GM19324 (cell line): ENCODE measurements around the gene CEACAM3.
A peak's percentile ranks its signal among the peaks of the same experiment; 100 is the strongest.

Experiments
- ATAC-seq: cut with Tn5 transposase; IDR thresholded peaks from one replicate; pipeline ENCODE4 v1.9.1; 2021; ENCODE audit warnings: mild to moderate bottlenecking, moderate library complexity; ENCODE audit not compliant: unreplicated experiment, low FRiP score

CEACAM3 gene

DNA sequence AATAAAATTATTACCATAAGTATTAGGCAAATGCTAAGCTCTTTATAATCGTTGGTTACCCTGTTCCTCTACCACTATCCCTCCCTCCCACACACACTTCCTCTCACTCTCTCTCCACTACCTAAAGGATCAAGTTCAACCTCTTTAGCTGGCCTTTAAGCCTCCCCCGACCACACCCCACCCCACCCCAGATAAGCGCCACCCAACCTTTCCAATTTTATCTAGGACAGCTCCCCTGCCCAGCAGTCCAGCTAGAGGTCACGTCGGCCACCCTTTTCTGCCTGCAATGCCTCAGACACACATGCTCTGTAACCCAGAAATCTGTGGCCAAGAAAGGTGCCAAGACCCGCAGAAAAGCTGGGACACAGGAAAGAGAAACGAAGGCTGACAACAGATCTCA is 47.0 kb downstream of the CEACAM3 start:
- ATAC-seq: no peak

- ATAC-seq: no peak
These were observed 48.2 kb downstream of the CEACAM3 start, which contains the start of gene LYPD4 for GRCh38 chr19:41844601-41845000. TSS of gene LYPD4 (minus strand) at chr19:41844683. CDS start at chr19:41839285, 5,398 bp downstream.

GRCh38 chr19:41845001-41845050 is 48.4 kb downstream of the CEACAM3 start, which contains the start of gene DMRTC2:
TSS of gene DMRTC2 (plus strand) at chr19:41845042. CDS start at chr19:41847429, 2,387 bp downstream.
- no peak for ATAC-seq

DNA sequence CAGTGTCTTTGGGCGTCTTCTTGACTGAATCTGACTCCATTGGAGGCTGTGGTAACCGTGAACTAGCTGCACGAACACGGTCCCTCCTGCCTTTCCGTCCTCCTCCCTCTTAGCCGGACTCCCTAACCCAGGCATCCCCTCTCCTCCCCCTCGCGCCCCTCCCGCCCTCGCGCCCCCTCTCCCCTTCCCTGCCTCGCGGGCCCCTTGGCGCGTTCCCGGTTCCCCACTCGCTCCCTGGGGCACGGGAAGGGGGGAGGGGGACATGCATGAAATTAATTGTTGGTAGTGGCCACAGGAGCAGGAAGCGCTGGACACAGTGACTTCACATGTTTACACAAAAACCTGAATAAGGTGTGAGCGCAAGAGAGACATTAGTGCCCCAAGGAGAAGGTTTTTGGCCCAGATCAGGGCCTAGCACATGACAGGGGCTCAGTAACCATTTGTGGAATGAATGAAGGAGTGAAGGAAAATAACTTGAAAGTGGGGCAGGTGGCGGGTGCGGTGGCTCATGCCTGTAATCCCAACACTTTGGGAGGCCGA is 48.7 kb downstream of the CEACAM3 start:
- no peak for ATAC-seq

DNA sequence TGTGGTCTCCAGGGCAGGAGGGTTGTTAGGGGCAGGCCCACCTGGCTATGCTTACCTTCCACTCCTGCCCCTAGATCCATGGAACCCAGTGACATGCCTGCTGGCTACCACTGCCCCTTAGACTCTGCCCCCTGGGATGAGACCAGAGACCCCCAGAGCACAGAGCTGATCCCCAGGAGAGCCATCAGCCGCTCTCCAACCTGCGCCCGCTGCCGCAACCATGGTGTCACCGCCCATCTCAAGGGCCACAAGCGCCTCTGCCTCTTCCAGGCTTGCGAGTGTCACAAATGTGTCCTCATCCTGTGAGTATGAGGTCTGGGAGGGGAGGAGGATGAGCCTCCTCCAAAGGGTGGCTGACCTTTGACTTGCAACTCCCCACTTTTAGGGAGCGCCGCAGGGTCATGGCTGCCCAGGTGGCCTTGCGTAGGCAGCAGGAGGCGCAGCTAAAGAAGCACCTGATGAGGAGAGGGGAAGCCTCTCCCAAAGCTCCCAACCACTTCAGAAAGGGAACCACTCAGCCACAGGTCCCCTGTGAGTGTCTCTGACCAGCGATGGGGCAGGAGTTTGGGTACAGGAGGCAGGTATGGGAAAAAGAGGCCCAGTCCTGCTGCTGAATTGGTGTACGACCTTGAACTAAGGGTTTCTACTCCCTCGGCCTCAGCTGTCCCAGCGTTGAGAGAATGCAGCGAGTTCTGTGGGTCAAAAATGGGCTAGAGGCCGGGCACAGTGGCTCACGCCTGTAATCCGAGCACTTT is 51.1 kb downstream of the CEACAM3 start:
- ATAC-seq: no peak

DNA sequence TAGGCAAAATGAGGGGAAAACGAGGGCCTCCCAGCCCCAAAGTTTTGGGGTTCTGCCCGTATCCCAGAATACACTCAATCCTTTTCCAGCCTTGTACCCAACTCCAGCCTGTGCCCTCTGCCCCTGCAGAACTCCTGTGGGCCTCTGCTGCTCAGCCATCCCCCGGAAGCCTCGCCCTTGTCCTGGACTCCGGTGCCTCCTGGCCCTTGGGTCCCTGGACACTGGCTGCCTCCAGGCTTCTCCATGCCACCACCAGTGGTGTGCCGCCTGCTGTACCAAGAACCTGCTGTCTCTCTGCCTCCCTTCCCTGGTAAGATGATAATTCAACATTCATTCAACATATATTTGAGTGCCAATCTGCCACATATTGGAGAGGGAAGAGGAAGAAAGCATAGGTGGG is 52.3 kb downstream of the CEACAM3 start:
- ATAC-seq: no peak

DNA sequence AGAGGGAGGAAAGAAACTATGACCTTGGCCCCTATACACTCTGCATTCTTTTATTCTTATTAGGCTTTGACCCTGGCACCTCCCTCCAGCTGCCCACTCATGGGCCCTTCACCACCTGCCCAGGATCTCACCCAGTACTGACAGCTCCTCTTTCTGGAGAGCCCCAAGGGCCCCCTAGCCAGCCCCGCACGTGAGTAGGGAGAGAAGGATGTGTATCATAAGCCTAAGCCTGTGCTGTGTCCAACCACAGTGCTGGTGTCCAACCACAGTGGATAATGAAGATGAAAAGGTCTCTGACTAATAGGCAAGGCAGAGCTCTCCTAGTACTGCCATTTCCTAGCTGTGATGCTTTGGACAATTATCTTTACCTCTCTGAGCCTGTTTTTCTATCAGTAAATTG is 52.7 kb downstream of the CEACAM3 start:
- ATAC-seq: no peak

DNA sequence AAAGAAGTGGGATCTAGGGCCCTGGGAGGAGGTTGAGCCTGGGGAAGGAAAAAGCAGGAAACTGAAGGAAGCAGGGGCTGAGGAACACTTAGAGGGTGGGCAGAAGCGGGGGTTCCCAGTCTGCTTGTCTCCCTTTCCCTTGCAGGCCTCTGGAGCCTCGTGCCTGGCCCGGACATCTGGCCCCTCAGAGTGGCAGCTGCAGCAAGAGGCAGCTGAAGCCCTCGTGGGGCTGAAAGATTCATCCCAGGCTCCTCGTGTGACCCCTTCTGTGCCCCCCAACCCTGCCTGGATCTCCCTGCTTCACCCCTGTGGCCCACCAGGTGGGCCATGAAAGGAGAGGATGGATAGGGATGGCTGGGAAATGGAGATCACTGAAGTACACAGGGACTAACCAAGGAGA is 54.0 kb downstream of the CEACAM3 start:
- no peak for ATAC-seq

DNA sequence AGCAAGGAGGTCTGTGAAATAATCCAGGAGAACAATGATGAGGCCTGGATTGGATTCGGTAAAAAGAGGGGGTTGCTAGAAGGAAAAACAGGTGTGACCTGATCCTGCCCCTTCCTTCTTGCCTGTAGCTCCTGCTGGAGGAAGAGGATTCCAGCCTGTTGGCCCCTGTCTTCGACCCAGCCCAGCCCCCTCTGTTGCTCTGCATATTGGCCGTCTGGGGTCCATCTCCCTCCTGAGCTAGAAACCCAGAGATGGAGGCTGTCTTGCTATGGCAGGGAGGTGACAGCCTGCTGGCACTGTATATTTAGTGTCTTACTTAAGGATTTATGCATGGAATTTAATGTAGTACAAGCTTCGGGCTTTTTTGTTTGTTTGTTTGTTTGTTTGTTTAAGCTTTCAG is 55.1 kb downstream of the CEACAM3 start:
- no peak for ATAC-seq

DNA sequence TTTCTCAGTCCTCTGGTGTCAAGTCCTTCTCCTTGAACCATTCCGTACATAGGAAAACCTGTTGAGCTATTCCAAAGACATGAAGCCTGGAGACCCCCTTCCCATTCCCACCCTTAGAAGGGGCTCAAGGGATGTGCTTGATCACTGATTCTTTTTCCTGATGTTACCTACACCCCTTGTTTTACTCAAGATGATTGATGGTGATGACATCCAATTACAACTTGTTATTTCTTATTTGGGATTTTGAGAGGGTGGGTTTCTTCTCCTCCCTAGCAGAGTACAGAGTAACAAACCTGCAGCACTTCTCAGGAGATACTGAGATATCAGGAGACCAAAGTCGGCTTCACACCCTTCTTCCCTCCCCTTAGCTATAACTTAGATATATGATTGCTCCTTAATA is 57.0 kb downstream of the CEACAM3 start:
- ATAC-seq: no peak

GRCh38 chr19:41853768-41854167 is 57.4 kb downstream of the CEACAM3 start:
- no peak for ATAC-seq

GRCh38 chr19:41859213-41859617 is 62.8 kb downstream of the CEACAM3 start:
- ATAC-seq: no peak

- peak; percentile 85 for ATAC-seq
These were observed 63.4 kb downstream of the CEACAM3 start, which contains the start of gene RPS19 for GRCh38 chr19:41859618-41860418. TSS of gene RPS19 (plus strand) at chr19:41860255. CDS start at chr19:41860775, 520 bp downstream.

GRCh38 chr19:41860419-41861115 is 64.2 kb downstream of the CEACAM3 start:
- no peak for ATAC-seq
